NCI-H1105 treated with DMSO at 0.1 percent for 48 hours (cell line): ENCODE data around the gene LIPE.
"Not testable (repeated sequence)": the region's sequence is repeated elsewhere in the genome, so short reads cannot be mapped to it uniquely, and the experiment has no call there.

Experiments
- DNase-seq: peaks from one replicate; lab custom pipeline; 2025; lab: John Stamatoyannopoulos, UW

LIPE gene, protein sequence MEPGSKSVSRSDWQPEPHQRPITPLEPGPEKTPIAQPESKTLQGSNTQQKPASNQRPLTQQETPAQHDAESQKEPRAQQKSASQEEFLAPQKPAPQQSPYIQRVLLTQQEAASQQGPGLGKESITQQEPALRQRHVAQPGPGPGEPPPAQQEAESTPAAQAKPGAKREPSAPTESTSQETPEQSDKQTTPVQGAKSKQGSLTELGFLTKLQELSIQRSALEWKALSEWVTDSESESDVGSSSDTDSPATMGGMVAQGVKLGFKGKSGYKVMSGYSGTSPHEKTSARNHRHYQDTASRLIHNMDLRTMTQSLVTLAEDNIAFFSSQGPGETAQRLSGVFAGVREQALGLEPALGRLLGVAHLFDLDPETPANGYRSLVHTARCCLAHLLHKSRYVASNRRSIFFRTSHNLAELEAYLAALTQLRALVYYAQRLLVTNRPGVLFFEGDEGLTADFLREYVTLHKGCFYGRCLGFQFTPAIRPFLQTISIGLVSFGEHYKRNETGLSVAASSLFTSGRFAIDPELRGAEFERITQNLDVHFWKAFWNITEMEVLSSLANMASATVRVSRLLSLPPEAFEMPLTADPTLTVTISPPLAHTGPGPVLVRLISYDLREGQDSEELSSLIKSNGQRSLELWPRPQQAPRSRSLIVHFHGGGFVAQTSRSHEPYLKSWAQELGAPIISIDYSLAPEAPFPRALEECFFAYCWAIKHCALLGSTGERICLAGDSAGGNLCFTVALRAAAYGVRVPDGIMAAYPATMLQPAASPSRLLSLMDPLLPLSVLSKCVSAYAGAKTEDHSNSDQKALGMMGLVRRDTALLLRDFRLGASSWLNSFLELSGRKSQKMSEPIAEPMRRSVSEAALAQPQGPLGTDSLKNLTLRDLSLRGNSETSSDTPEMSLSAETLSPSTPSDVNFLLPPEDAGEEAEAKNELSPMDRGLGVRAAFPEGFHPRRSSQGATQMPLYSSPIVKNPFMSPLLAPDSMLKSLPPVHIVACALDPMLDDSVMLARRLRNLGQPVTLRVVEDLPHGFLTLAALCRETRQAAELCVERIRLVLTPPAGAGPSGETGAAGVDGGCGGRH

GRCh38 chr19:42427313-42427712, at the start of gene LIPE:
LIPE (minus strand) TSS chr19:42427388; CDS start chr19:42427149, 239 bp downstream.
- no peak for DNase-seq

GRCh38 chr19:42475366-42475765, 48.2 kb upstream of the LIPE start:
- no peak for DNase-seq

- DNase-seq = no peak
These were observed 47.6 kb upstream of the LIPE start for GRCh38 chr19:42474743-42475142.

- DNase-seq = no peak
These were observed 46.5 kb upstream of the LIPE start for GRCh38 chr19:42473686-42474085.

DNA sequence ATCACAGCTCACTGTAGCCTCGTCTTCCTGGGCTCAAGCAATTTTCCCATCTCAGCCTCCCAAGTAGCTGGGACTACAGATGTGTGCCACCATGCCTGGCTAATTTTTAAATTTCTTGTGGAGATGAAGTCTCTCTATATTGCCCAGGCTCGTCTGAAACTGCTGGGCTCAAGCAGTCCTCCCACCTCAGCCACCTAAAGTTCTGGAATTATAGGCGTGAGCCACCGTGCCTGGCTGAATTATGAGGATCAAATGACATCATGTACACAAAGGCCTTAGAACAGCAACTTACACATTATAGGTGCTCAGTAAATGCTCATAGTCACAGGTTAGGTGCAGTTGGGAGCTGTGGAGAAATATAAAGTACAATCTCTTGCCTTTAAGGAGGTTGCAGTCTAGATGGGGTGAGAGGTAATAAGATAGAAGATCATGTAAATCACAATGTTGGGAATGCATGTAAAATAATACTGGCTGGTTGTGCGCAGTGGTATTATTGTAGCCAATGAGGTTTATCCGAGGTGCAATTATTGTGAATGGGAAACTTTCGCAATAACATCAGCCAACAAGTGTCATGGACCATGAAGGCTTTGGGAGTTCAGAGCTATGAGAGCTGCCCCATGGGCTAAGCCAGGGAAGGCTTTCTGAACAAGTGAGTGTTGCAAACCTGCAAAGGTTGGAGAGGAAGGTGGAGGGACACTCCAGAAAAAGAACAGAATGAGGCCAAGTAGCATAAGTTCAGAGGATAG, 45.4 kb upstream of the LIPE start:
- no peak for DNase-seq

DNA sequence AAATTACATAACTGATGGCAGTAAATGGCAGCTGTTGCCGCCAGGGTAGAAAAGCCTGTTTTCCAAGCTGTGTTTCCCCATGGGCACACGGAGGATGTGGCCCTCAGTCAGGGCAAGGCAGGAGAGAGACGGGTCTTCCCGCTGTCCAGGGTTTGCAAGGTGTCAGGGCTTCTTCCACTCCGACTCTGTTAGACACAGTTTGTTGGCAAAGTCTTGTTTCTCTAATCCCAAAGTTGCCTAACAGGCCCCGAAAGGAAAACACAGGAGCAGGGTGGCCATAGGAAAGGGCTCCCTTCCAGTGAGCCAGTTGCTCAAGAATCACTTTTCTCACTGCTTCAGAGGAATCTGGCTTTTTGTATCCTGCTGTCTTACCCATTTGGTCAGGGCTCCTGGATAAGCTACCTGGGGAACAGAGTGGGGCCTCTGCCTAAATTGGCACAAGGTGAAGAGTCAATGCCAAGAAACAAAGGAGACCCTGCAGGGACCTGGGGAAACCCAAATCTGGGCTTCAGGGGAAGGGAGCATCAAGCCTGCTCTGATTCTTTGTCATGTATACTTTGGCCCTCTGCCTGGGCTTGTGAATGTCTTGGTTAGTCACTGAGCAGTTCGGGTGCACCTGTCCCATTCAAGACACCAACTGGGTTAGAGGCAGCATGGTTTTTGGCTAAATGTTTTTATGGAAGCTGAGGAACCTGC, 44.5 kb upstream of the LIPE start:
- no peak for DNase-seq

GRCh38 chr19:42469311-42470235, 42.4 kb upstream of the LIPE start:
- no peak for DNase-seq

GRCh38 chr19:42468273-42468796, 41.1 kb upstream of the LIPE start:
- no peak for DNase-seq

GRCh38 chr19:42467183-42467760, 40.1 kb upstream of the LIPE start:
- no peak for DNase-seq

- no peak for DNase-seq
These were observed 39.5 kb upstream of the LIPE start for GRCh38 chr19:42466521-42467182.

DNA sequence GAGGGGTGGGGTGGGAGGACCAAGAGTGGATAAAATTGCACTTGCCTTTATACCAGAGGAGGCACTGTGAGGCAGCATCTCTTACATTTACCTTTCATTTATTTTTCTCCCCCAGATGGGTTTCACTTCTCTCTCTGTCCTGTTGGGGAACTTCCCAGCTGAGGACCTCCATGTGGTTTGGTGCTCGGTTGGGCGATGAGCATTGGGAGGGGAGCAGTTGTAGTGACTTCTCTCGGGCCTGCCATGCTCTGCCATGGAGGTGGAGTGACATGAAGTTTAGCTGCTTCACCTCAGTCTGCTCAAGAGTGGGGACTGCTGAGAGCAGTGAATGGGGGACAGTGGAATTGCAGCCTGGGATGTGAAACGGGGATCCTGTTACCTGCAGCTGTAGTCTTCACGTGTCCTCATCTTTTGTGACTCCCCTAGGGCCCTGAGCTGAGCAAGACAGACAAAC, 38.7 kb upstream of the LIPE start:
- DNase-seq = no peak

GRCh38 chr19:42461700-42462324, 34.6 kb upstream of the LIPE start:
- no peak for DNase-seq

DNA sequence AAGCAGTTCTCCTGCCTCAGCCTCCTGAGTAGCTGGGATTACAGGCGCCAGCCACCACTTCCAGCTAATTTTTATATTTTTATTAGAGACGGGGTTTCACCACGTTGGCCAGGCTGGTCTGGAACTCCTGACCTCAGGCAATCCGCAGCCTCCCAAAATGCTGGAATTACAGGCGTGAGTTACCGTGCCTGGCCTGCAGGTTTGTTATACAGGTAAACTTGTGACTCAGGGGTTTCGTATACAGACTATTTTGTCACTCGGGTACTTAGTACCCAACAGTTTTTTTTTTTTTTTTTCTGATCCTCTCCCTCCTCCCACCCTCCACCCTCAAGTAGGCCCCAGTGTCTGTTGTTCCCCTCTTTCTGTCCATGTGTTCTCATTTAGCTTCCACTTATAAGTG, 34.0 kb upstream of the LIPE start:
- not testable (repeated sequence) for DNase-seq

- no peak for DNase-seq
These were observed 32.7 kb upstream of the LIPE start for GRCh38 chr19:42459926-42460325.

DNA sequence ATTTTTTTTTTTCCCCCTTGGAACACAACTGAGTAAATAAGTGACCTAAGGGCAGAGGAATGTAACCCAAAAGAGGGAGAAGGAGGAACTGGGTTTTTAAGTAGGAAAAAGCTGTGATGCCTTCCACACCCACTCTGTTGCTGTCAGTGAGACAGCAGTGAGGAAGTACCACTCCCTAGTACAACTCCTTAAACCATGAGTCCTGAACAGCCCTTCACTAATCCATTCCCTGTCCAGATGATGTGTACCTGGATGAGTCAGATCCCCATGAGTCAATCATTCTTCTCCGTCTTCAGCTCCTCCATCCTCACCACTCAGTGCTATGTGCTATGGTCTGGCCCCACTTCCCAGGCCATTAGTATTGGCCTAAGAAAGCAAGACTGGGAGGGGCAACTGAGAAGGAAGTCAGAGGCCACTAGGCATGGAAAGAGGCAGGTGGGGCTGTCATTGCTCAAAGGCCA, 28.5 kb upstream of the LIPE start:
- DNase-seq = no peak

- no peak for DNase-seq
These were observed 27.9 kb upstream of the LIPE start for GRCh38 chr19:42455086-42455485.

DNA sequence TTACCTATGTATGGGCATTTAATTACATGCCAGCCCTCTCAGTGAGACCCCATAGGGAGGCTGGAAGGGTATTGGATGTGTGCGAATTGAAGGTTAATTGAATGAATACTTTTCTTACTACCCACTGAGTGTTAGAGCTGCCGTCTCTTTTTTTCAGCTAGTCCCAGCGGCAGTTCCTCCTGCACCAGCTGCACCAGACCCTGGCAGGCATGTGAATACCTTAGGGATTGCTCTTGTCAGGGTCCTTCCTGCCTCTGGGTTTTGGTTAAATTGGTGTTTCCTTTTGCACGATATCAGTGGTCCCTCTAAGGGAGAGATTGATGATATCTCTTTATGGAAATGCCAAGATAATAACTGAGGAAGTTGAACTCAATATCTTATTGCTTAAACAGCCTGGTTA, 25.4 kb upstream of the LIPE start:
- no peak for DNase-seq

DNA sequence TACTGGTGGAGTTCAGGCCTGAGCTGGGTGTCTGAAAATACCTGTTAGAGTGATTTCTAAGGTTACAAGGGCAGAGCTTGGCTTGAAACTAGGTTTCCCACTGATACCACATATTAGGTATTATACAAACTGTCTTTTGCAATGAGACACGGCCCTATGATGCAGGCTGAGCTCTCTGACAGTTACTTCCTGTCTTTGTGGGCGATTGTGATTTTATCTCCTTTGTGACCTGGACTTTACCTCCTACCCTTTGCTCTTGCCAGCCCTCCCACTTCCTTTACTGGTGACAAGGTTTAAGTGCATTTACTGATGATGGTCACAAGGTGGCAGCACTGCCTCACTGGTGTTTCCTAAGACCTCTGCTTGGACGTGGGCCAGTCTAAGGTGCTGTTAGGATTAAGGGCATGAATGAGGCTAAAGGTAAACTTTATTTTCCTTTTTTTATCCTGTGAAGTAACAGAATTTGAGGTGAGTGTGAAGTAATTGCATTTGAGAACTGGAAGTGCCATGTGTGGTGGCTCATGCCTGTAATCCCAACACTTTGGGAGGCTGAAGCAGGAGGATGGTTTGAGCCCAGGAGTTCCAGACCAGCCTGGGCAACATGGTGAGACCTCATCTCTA, 23.2 kb upstream of the LIPE start:
- DNase-seq = peak; percentile 78
